ENCODE results near the gene PARD6B. TPM values are rescaled to one million over a fixed set of nuclear protein-coding genes. Genes with fewer than 3 reads are reported as not detected.

PARD6B gene
- polyA plus RNA-seq, 1 donor from 2014 or later, result 5.9 TPM

GRCh38 chr20:50704514-50704913 is 26.9 kb upstream of the PARD6B start (continued):
- TF ChIP-seq SMC3 (conservative IDR thresholded peaks at IDR 0.05; ENCODE audit: poor library complexity), result no peak

- H3K27me3 ChIP-seq (ENCODE audit: insufficient read depth, low read depth, low read length), result no peaks in the 10 kb centered on the region
- H3K27ac ChIP-seq (ENCODE audit: low read length), result no peak overlapping the region
- no peaks in the 10 kb centered on the region for H4K20me1 ChIP-seq (ENCODE audit: insufficient read depth)
- no peaks in the 10 kb centered on the region for H3K9me2 ChIP-seq (ENCODE audit: insufficient read depth, low read length)
- no peaks in the 10 kb centered on the region for H3K36me3 ChIP-seq (ENCODE audit: insufficient read depth, low read length)
- H3K9me3 ChIP-seq (ENCODE audit: low read length), result no peaks in the 10 kb centered on the region
- H2AFZ ChIP-seq (ENCODE audit: low read depth, low read length), result no peak overlapping the region
- H3F3A ChIP-seq (ENCODE audit: insufficient read depth, low read length, poor library complexity, severe bottlenecking), result no peaks in the 10 kb centered on the region
- H3K79me2 ChIP-seq (replicated peaks; ENCODE audit: insufficient read depth, low read length), result no peaks in the 10 kb centered on the region
- no peak overlapping the region for H3K9ac ChIP-seq (ENCODE audit: low read length)
- TF ChIP-seq SMC3 (conservative IDR thresholded peaks at IDR 0.05; ENCODE audit: poor library complexity), result no peak
- no peak for TF ChIP-seq POLR2AphosphoS5 (IDR thresholded peaks at IDR 0.05)
- no peak for TF ChIP-seq CTCF (IDR thresholded peaks at IDR 0.05; ENCODE audit: poor library complexity, severe bottlenecking)
- no peak for TF ChIP-seq RAD21 (conservative IDR thresholded peaks at IDR 0.05)
- no peak for TF ChIP-seq MXI1 (conservative IDR thresholded peaks at IDR 0.05; ENCODE audit: poor library complexity, severe bottlenecking)
- no peak overlapping the region for H3K4me3 ChIP-seq (ENCODE audit: low read length)
- H3K4me2 ChIP-seq (ENCODE audit: low read length), result no peak overlapping the region
Observed at GRCh38 chr20:50704971-50705370, 26.4 kb upstream of the PARD6B start.

- Histone ChIP-seq H3K9me3 (ENCODE audit: low read length) (no peaks in the 10 kb centered on the region), H3K79me2 (replicated peaks; ENCODE audit: insufficient read depth, low read length) (no peaks in the 10 kb centered on the region), H4K20me1 (ENCODE audit: insufficient read depth) (no peaks in the 10 kb centered on the region), H3K27me3 (ENCODE audit: insufficient read depth, low read depth, low read length) (no peaks in the 10 kb centered on the region), H3K36me3 (ENCODE audit: insufficient read depth, low read length) (no peaks in the 10 kb centered on the region), H2AFZ (ENCODE audit: low read depth, low read length) (no peak overlapping the region), H3K4me2 (ENCODE audit: low read length) (no peak overlapping the region), H3K9ac (ENCODE audit: low read length) (no peak overlapping the region), H3F3A (ENCODE audit: insufficient read depth, low read length, poor library complexity, severe bottlenecking) (no peaks in the 10 kb centered on the region), H3K4me3 (ENCODE audit: low read length) (no peak overlapping the region), H3K27ac (ENCODE audit: low read length) (no peak overlapping the region), H3K9me2 (ENCODE audit: insufficient read depth, low read length) (no peaks in the 10 kb centered on the region)
- no peak for TF ChIP-seq RAD21 (conservative IDR thresholded peaks at IDR 0.05)
- no peak for TF ChIP-seq TAF1 (IDR thresholded peaks at IDR 0.05; ENCODE audit: low read depth)
- TF ChIP-seq CTCF (IDR thresholded peaks at IDR 0.05; ENCODE audit: poor library complexity, severe bottlenecking), result no peak
- TF ChIP-seq EP300 (conservative IDR thresholded peaks at IDR 0.05; ENCODE audit: poor library complexity, severe bottlenecking), result no peak
- TF ChIP-seq, protein P1, sequence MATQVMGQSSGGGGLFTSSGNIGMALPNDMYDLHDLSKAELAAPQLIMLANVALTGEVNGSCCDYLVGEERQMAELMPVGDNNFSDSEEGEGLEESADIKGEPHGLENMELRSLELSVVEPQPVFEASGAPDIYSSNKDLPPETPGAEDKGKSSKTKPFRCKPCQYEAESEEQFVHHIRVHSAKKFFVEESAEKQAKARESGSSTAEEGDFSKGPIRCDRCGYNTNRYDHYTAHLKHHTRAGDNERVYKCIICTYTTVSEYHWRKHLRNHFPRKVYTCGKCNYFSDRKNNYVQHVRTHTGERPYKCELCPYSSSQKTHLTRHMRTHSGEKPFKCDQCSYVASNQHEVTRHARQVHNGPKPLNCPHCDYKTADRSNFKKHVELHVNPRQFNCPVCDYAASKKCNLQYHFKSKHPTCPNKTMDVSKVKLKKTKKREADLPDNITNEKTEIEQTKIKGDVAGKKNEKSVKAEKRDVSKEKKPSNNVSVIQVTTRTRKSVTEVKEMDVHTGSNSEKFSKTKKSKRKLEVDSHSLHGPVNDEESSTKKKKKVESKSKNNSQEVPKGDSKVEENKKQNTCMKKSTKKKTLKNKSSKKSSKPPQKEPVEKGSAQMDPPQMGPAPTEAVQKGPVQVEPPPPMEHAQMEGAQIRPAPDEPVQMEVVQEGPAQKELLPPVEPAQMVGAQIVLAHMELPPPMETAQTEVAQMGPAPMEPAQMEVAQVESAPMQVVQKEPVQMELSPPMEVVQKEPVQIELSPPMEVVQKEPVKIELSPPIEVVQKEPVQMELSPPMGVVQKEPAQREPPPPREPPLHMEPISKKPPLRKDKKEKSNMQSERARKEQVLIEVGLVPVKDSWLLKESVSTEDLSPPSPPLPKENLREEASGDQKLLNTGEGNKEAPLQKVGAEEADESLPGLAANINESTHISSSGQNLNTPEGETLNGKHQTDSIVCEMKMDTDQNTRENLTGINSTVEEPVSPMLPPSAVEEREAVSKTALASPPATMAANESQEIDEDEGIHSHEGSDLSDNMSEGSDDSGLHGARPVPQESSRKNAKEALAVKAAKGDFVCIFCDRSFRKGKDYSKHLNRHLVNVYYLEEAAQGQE (IDR thresholded peaks at IDR 0.05; ENCODE audit: borderline replicate concordance), result no peak
- TF ChIP-seq EZH2 (IDR thresholded peaks at IDR 0.05; ENCODE audit: borderline replicate concordance, insufficient read depth, low read length, poor library complexity, severe bottlenecking), result no peak
- no peak for TF ChIP-seq SMC3 (conservative IDR thresholded peaks at IDR 0.05; ENCODE audit: poor library complexity)
- no peak for TF ChIP-seq MXI1 (conservative IDR thresholded peaks at IDR 0.05; ENCODE audit: poor library complexity, severe bottlenecking)
- no peak for TF ChIP-seq POLR2AphosphoS5 (IDR thresholded peaks at IDR 0.05)
Observed at GRCh38 chr20:50708845-50709635, 22.3 kb upstream of the PARD6B start.

Measured in neural cell (in vitro differentiated cells).